Measurements from ENCODE around the gene PPP3R1. TPM values are rescaled to one million over a fixed set of nuclear protein-coding genes. Genes with fewer than 3 reads are reported as not detected.

The PPP3R1 gene
- total RNA-seq, 1 experiment from 2014 or later: 83.8 TPM

GRCh38 chr2:68248806-68249205 lies 3.5 kb downstream of the PPP3R1 start:
- Histone ChIP-seq H3K4me1 (ENCODE audit: insufficient read depth, low read length, poor library complexity, severe bottlenecking) (peaks cover 41% of the 10 kb centered on the region), H3K27ac (ENCODE audit: low read depth, low read length, poor library complexity, severe bottlenecking) (no peak overlapping the region), H3K27me3 (replicated peaks; ENCODE audit: insufficient read depth, low read depth, low read length, poor library complexity) (no peaks in the 10 kb centered on the region), H3K9me3 (ENCODE audit: low read depth, low read length, poor library complexity, severe bottlenecking) (no peaks in the 10 kb centered on the region), H3K4me3 (ENCODE audit: low read depth, low read length, poor library complexity, severe bottlenecking) (no peak overlapping the region), H3K36me3 (ENCODE audit: insufficient read depth, low read length, poor library complexity, severe bottlenecking) (peaks cover 3% of the 10 kb centered on the region)
- no peak for DNase-seq (ENCODE audit: low spot score)
- POLR2A ChIA-PET (ENCODE audit: low non-redundant PET): no interaction called here
- CTCF ChIA-PET: interaction anchor here (0.6 kb wide), 1 partner anchor 37 kb away, joined by 3 read pairs; no protein-coding TSS in a partner anchor
- TF ChIP-seq EZH2 (IDR thresholded peaks at IDR 0.05; ENCODE audit: borderline replicate concordance, low read depth, low read length, poor library complexity, severe bottlenecking): no peak
- TF ChIP-seq, protein P1, sequence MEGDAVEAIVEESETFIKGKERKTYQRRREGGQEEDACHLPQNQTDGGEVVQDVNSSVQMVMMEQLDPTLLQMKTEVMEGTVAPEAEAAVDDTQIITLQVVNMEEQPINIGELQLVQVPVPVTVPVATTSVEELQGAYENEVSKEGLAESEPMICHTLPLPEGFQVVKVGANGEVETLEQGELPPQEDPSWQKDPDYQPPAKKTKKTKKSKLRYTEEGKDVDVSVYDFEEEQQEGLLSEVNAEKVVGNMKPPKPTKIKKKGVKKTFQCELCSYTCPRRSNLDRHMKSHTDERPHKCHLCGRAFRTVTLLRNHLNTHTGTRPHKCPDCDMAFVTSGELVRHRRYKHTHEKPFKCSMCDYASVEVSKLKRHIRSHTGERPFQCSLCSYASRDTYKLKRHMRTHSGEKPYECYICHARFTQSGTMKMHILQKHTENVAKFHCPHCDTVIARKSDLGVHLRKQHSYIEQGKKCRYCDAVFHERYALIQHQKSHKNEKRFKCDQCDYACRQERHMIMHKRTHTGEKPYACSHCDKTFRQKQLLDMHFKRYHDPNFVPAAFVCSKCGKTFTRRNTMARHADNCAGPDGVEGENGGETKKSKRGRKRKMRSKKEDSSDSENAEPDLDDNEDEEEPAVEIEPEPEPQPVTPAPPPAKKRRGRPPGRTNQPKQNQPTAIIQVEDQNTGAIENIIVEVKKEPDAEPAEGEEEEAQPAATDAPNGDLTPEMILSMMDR (conservative IDR thresholded peaks at IDR 0.05; ENCODE audit: low read depth, low read length): no peak
- intact Hi-C loops (cut with micrococcal nuclease; ENCODE audit: unreplicated experiment): no loop called here
- no TSS peak for BruUV-seq (replicated peaks)

DNA sequence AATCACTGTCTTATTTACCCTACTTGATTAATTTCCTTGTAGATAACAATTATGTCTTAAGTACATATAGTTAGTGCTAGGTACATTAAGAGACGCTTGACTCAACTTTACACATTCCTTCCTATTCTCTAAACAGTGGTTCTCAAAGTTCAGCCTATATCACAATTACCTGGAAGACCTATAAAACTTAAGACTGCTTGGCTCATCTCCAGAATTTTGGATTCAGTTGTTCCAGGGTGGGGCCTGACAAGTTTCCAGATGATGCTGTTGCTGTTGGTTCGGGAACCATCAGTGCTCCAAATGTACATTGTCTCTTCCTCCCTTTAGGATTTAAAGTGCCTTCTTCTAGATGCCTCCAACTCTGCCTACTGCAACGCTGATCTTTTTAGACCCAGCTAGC lies 4.0 kb downstream of the PPP3R1 start:
- Histone ChIP-seq H3K9me3 (ENCODE audit: low read depth, low read length, poor library complexity, severe bottlenecking) (no peaks in the 10 kb centered on the region), H3K27me3 (replicated peaks; ENCODE audit: insufficient read depth, low read depth, low read length, poor library complexity) (no peaks in the 10 kb centered on the region), H3K4me1 (ENCODE audit: insufficient read depth, low read length, poor library complexity, severe bottlenecking) (peaks cover 43% of the 10 kb centered on the region), H3K36me3 (ENCODE audit: insufficient read depth, low read length, poor library complexity, severe bottlenecking) (peaks cover 3% of the 10 kb centered on the region), H3K4me3 (ENCODE audit: low read depth, low read length, poor library complexity, severe bottlenecking) (no peak overlapping the region), H3K27ac (ENCODE audit: low read depth, low read length, poor library complexity, severe bottlenecking) (no peak overlapping the region)
- CTCF ChIA-PET: no interaction called here
- intact Hi-C loops (cut with micrococcal nuclease; ENCODE audit: unreplicated experiment): no loop called here
- DNase-seq (ENCODE audit: low spot score): no peak
- no peak for TF ChIP-seq EZH2 (IDR thresholded peaks at IDR 0.05; ENCODE audit: borderline replicate concordance, low read depth, low read length, poor library complexity, severe bottlenecking)
- BruUV-seq (replicated peaks): no TSS peak
- POLR2A ChIA-PET (ENCODE audit: low non-redundant PET): no interaction called here

DNA sequence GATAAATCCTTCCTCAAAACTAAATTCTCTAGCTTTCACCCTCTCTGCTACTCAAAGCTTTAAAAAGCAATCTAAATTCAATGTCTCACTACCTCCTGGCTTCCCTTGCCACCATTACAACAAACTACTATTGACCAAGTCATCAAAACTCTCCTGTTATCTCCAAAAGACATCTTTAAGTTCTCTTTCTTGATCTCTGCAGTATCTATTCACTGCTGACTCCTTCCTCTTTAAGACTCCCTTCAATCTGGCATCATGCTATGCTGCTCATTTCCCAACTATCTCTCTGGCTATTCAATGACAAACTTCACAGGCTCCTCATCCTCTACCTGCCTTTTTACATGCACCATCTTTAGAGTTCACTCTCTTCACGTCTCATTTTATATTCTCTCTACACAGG lies 5.9 kb downstream of the PPP3R1 start:
- BruUV-seq (replicated peaks): no TSS peak
- no peak for TF ChIP-seq EZH2 (IDR thresholded peaks at IDR 0.05; ENCODE audit: borderline replicate concordance, low read depth, low read length, poor library complexity, severe bottlenecking)
- TF ChIP-seq, protein P1 (conservative IDR thresholded peaks at IDR 0.05; ENCODE audit: low read depth, low read length): no peak
- H3K4me1 ChIP-seq (ENCODE audit: insufficient read depth, low read length, poor library complexity, severe bottlenecking): peaks cover 43% of the 10 kb centered on the region
- peaks cover 3% of the 10 kb centered on the region for H3K36me3 ChIP-seq (ENCODE audit: insufficient read depth, low read length, poor library complexity, severe bottlenecking)
- no peaks in the 10 kb centered on the region for H3K27me3 ChIP-seq (replicated peaks; ENCODE audit: insufficient read depth, low read depth, low read length, poor library complexity)
- intact Hi-C loops (cut with micrococcal nuclease; ENCODE audit: unreplicated experiment): no loop called here
- no peak for DNase-seq (ENCODE audit: low spot score)
- POLR2A ChIA-PET (ENCODE audit: low non-redundant PET): no interaction called here
- no peak overlapping the region for H3K4me3 ChIP-seq (ENCODE audit: low read depth, low read length, poor library complexity, severe bottlenecking)
- H3K9me3 ChIP-seq (ENCODE audit: low read depth, low read length, poor library complexity, severe bottlenecking): no peaks in the 10 kb centered on the region
- H3K27ac ChIP-seq (ENCODE audit: low read depth, low read length, poor library complexity, severe bottlenecking): no peak overlapping the region
- CTCF ChIA-PET: no interaction called here

DNA sequence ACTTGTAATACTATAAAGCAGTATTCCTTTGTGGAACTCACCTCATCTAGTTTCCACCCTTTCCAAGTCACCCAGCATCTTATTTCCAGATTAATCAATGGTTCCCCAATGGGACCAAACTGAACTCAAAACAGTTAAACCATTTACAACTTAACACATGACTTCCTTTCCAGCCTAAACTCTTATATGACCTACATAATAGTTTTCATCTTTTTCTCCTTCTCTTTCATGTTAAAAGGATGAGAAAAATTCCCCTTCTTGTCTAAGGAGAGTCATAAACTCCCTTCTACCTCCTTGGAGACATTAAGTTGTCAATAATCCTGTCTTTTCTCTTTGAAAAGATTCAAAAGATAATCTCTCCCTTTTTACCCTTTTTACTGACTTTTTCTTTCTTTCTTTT lies 6.7 kb downstream of the PPP3R1 start:
- H3K9me3 ChIP-seq (ENCODE audit: low read depth, low read length, poor library complexity, severe bottlenecking): no peaks in the 10 kb centered on the region
- peaks cover 43% of the 10 kb centered on the region for H3K4me1 ChIP-seq (ENCODE audit: insufficient read depth, low read length, poor library complexity, severe bottlenecking)
- TF ChIP-seq, protein P1 (conservative IDR thresholded peaks at IDR 0.05; ENCODE audit: low read depth, low read length): no peak
- TF ChIP-seq EZH2 (IDR thresholded peaks at IDR 0.05; ENCODE audit: borderline replicate concordance, low read depth, low read length, poor library complexity, severe bottlenecking): no peak
- ChIA-PET CTCF (no interaction called here), POLR2A (ENCODE audit: low non-redundant PET) (no interaction called here)
- H3K27ac ChIP-seq (ENCODE audit: low read depth, low read length, poor library complexity, severe bottlenecking): no peak overlapping the region
- no peak for DNase-seq (ENCODE audit: low spot score)
- no TSS peak for BruUV-seq (replicated peaks)
- intact Hi-C loops (cut with micrococcal nuclease; ENCODE audit: unreplicated experiment): no loop called here
- H3K4me3 ChIP-seq (ENCODE audit: low read depth, low read length, poor library complexity, severe bottlenecking): no peak overlapping the region
- no peaks in the 10 kb centered on the region for H3K27me3 ChIP-seq (replicated peaks; ENCODE audit: insufficient read depth, low read depth, low read length, poor library complexity)
- peaks cover 3% of the 10 kb centered on the region for H3K36me3 ChIP-seq (ENCODE audit: insufficient read depth, low read length, poor library complexity, severe bottlenecking)
